Epithelial cell of proximal tubule (primary cell): ENCODE data around the gene MAB21L2. TPM values are rescaled to one million over a fixed set of nuclear protein-coding genes. Genes with fewer than 3 reads are reported as not detected.
A peak's percentile ranks its signal among the peaks of the same experiment; 100 is the strongest.

ENCODE experiments used
- DNase-seq: peaks from one replicate; pipeline ENCODE4 v3.0.0-alpha.2; 2011; ENCODE audit warnings: low read depth
- H3K4me3 ChIP-seq: 2 replicates; pipeline ENCODE4 v1.5.1; 2011; ENCODE audit warnings: low read depth, mild to moderate bottlenecking, low read length
- total RNA-seq: library from RNA; depleted of rRNA; stranded (reverse); fragments of >200 nt; gene quantifications from 2 replicates; pipeline ENCODE4 v1.2.3, GENCODE V29; 2015
- TF ChIP-seq, protein P1 (sequence below): conservative IDR thresholded peaks from 2 replicates; pipeline ENCODE4 v1.5.1; 2012; ENCODE audit warnings: low read depth, mild to moderate bottlenecking, low read length

Gene MAB21L2
- total RNA-seq, 1 donor from 2014 or later: 0.17 TPM

DNA sequence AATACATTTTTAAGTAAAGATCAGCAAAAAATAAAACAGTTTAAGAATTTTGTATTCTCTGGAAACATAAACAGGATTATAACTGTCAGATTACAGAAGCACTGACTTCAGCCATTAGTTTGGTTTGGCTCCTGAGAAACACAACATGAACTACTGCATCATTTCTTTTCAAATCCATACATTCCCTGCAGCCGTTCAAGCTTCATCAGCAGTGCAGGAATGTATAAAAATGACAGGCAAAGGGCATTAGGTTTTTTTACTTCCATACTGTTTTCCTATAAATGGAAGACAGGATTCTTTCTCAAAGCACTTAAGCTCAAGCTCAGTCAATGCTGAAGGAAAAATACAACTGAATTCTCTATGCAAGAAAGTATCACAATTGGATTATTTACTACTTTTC lies 4.2 kb upstream of the MAB21L2 start:
- DNase-seq: no peak
- TF ChIP-seq, protein P1, sequence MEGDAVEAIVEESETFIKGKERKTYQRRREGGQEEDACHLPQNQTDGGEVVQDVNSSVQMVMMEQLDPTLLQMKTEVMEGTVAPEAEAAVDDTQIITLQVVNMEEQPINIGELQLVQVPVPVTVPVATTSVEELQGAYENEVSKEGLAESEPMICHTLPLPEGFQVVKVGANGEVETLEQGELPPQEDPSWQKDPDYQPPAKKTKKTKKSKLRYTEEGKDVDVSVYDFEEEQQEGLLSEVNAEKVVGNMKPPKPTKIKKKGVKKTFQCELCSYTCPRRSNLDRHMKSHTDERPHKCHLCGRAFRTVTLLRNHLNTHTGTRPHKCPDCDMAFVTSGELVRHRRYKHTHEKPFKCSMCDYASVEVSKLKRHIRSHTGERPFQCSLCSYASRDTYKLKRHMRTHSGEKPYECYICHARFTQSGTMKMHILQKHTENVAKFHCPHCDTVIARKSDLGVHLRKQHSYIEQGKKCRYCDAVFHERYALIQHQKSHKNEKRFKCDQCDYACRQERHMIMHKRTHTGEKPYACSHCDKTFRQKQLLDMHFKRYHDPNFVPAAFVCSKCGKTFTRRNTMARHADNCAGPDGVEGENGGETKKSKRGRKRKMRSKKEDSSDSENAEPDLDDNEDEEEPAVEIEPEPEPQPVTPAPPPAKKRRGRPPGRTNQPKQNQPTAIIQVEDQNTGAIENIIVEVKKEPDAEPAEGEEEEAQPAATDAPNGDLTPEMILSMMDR: no peak
- H3K4me3 ChIP-seq: no peak overlapping the region

DNA sequence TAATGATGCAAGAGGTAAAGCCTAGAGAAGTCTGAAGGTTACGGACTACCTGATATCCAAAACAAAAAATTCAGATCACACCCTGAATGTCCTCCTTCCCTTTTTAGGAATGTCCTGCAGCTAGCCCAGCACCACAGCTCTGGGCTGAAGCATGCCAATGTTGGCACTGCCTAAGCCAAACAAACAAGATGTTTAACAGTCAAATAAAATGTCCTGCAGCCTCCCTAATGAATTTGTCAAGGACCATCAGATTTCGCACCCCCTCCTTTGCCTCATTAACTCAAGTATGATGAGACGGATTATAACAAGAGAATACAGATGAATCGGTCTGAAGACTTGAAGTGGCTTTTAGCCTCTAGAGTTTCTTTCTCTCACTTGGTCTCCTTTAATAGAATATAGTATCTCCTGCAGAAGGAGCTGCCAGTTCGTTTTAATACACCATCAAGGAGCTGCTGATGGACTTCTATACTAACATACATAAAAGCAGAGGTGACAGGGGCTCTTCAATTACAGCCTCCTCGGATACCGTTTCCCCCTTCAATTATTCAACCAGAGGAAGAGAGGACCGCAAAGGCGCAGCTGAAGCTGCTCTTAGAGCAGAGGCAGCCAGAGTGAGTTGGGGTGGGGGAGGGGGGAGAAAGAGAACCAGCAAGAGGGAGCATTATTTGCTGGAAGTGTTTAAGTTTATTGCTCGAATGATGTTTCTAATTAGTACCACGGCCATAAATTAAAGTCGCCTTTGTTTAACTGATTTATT lies 3.0 kb upstream of the MAB21L2 start:
- DNase-seq: no peak
- peak overlapping the region; percentile 55 for H3K4me3 ChIP-seq
- TF ChIP-seq, protein P1: no peak

DNA sequence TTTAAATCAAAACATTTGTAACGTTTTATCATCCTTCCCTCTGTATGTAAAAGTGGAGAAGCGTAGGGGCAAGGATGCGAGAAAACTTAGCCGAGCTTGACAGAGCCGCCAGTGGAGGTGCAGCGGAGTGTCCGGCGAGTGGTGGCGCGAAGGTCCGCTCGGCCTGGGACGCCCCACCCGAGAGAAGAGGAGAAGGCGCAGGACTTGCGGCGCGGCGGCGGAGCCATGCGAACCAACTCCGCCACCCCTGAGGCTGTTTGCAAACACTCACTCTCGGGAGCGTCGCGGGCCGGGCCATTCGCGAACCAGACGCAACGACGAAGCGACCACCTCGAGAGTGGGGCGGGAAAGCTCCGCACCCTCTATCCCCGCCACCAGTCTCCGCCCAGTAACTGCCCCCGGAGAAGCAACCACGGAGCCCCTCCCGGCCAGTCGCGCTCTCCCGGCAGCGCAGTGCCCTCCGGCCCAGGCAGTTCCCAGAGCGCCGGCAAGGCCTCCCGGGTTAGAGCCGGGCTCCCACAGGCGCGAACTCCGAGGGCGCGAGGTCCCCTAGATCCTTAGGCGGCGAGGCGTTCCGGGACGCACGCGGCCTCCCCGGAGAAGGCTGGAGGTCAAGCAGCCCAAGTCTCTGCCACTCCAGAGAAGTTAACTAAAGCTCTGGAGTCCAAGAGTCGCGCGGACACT lies 2.3 kb upstream of the MAB21L2 start:
- peak overlapping the region; percentile 55 for H3K4me3 ChIP-seq

GRCh38 chr4:150580306-150580705 lies 1.6 kb upstream of the MAB21L2 start:
- H3K4me3 ChIP-seq: peak overlapping the region; percentile 55
- TF ChIP-seq, protein P1: no peak
- DNase-seq: no peak

More for the DNA sequence above, 2.3 kb upstream of the MAB21L2 start:
- TF ChIP-seq, protein P1: no peak
- no peak for DNase-seq

GRCh38 chr4:150581056-150581605 lies 820 bp upstream of the MAB21L2 start:
- TF ChIP-seq, protein P1: no peak
- no peak for DNase-seq
- no peak overlapping the region for H3K4me3 ChIP-seq

DNA sequence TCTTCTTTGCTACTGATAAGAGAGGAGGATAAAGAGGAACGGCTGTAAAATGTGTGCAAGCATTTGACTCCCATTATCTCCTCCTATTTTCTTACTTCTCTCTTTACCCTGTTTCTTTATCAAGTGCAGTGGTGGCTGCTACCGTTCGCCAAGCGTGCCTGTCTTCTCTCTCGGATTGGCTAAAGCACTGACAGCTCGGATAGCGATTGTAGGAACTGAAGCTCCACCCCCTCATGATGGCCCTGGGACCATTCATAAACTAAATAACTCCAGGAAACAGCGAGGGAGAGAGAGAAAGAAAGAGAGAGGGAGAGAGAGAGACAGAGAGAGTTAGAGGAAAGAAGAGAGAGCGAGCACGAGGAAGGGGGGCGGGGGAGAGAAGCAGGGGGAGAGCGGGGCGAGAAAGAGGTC lies 305 bp upstream of the MAB21L2 start:
- no peak overlapping the region for H3K4me3 ChIP-seq
- TF ChIP-seq, protein P1: no peak
- no peak for DNase-seq
